Measurements from ENCODE around the gene CDSN.

The CDSN gene

DNA sequence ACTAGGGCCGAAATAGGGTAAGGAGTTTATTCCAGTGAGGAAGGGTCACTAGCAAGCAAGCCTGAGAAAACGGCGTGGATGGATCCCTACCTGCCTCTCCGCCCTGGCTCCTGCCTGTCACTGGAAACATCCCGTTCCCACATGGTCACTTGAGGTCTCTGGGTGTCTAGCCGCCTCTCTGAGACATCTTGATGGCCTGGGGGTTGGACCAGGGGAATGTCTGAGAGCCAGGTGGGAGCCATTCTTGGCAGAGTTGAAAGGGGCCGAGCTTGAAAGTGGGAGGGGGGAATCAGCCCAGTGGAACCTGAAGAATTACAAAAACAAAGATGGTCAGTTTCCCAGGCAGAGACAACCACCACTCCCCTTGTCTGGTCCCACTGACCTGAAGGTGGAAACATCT, 36.4 kb upstream of the CDSN start:
- TF ChIP-seq, protein P1, sequence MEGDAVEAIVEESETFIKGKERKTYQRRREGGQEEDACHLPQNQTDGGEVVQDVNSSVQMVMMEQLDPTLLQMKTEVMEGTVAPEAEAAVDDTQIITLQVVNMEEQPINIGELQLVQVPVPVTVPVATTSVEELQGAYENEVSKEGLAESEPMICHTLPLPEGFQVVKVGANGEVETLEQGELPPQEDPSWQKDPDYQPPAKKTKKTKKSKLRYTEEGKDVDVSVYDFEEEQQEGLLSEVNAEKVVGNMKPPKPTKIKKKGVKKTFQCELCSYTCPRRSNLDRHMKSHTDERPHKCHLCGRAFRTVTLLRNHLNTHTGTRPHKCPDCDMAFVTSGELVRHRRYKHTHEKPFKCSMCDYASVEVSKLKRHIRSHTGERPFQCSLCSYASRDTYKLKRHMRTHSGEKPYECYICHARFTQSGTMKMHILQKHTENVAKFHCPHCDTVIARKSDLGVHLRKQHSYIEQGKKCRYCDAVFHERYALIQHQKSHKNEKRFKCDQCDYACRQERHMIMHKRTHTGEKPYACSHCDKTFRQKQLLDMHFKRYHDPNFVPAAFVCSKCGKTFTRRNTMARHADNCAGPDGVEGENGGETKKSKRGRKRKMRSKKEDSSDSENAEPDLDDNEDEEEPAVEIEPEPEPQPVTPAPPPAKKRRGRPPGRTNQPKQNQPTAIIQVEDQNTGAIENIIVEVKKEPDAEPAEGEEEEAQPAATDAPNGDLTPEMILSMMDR (IDR thresholded peaks at IDR 0.05; ENCODE audit: low read depth, low read length, missing control alignments) = no peak
- no peak overlapping the region for H3K4me3 ChIP-seq (ENCODE audit: low read depth, low read length)
- in situ Hi-C loops (cut with HindIII; ENCODE audit: low sequenced_read_pairs) = no loop called here
- DNase-seq (ENCODE audit: low read depth) = no peak

DNA sequence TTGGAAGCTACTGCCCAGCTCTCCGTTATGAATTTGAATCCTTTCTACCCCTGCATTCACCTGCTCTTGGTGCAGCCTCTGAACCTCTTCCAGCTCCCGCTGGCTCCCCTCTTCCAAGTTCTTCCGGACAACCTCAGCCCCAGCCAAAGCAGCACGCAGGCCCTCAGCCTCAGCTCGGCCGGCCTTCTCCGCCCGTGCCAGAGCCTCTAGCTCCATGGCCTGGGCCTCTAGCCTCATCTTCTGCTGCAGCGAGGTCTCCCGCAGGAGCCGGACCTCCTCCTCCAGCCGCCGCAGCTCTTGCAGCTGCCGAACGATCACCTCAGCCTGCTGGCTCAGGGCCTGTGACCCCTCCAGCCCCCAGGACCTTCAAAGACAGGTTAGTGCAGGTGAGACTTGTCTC, 34.2 kb upstream of the CDSN start:
- H3K4me3 ChIP-seq (ENCODE audit: low read depth, low read length) = no peak overlapping the region
- in situ Hi-C loops (cut with HindIII; ENCODE audit: low sequenced_read_pairs) = no loop called here
- DNase-seq (ENCODE audit: low read depth) = no peak
- TF ChIP-seq, protein P1 (IDR thresholded peaks at IDR 0.05; ENCODE audit: low read depth, low read length, missing control alignments) = no peak

DNA sequence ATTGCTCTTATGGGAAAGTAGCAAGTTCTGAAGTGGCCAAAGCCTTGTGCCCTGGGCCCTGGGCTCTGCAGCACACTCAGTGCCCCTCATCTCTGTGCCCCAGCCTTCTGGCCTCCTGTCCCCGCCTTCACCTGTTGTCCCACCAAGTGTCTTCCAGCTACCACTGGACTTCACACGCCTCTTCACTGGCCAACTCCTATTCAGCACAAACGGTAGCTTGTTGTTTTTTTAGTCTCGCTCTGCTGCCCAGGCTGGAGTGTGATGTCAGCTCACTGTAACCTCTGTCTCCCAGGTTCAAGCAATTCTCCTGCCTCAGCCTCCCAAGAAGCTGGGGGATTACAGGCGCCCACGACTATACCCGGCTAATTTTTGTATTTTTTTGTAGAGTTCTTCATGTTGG, 32.5 kb upstream of the CDSN start:
- TF ChIP-seq, protein P1 (IDR thresholded peaks at IDR 0.05; ENCODE audit: low read depth, low read length, missing control alignments) = no peak
- in situ Hi-C loops (cut with HindIII; ENCODE audit: low sequenced_read_pairs) = no loop called here

DNA sequence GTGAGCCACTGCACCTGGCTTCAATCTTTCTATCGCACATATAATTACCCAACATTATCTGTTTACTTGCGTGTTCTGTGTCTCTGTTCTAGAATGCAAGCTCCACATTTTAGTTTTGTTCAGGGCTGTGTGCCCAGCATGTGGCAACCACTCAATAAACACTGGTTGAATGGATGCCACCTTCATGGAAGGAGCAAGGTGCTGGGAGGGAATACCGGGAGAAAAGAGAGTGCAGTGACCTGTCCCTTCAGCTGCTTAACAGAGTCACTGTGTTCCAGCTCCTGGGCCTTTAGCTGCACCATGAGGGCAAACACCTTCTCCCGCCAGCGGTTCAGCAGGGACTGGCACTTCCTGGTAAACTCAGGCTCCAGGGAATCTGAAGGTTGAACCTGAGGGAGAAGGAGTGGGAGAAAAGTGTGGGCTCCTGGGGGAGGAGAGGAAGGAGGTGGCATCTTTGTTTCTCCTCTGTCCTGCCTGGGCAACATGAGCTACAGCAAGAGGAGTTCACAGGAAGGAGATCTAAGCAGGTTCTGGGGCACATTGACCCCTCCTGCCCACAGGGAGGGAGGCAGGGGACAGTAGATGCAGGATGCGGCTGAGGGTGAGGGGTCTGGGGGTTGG, 29.7 kb upstream of the CDSN start:
- no peak overlapping the region for H3K4me3 ChIP-seq (ENCODE audit: low read depth, low read length)
- in situ Hi-C loops (cut with HindIII; ENCODE audit: low sequenced_read_pairs) = loop anchor here (5.0 kb wide), 1 partner anchor 38 kb away; the partner anchor contains the start of genes C6orf15 and PSORS1C1
- TF ChIP-seq, protein P1 (IDR thresholded peaks at IDR 0.05; ENCODE audit: low read depth, low read length, missing control alignments) = no peak
- no peak for DNase-seq (ENCODE audit: low read depth)

More for the DNA sequence above, 32.5 kb upstream of the CDSN start:
- H3K4me3 ChIP-seq (ENCODE audit: low read depth, low read length) = no peak overlapping the region
- DNase-seq (ENCODE audit: low read depth) = no peak

DNA sequence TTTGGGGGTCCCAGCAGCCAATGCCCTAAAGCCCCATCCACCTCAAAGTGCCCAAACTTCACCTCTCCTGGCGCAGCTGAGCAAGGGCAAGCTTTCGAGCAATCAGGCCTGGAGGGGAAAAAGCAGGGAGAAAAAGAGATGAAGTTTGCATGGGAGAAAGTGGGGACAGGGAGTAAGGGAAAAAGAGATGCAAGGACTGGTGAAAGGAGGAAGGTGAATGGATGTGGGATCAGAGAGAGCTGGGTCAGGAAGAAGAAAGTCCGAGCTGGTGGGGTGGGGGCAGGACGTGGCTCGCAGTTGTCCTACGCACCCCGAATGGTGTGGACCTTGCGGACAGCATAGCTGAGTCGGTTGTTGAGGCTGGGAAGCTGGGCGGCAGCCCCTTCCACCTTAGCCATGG, 25.1 kb upstream of the CDSN start:
- in situ Hi-C loops (cut with HindIII; ENCODE audit: low sequenced_read_pairs) = loop anchor here (5.0 kb wide), 1 partner anchor 33 kb away; the partner anchor contains the start of genes C6orf15 and PSORS1C1

DNA sequence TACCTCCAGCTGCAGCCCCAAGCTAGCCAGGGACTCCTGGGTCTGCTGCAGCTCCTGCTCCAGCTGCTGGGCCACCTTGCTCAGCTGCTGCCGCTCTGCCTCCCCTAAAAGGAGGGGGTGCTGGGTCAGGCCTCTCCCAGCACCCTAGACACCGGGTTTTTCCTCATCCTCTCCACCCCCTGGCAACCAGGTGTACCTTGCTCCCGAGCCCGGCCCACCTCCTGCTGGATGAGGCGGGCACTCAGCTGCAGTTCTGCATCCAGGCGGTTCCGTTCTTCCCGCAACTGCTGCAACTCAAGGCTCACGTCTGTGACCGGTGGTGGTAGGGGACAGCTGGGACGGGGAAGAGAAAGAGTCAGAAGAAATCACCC, 24.7 kb upstream of the CDSN start:
- H3K4me3 ChIP-seq (ENCODE audit: low read depth, low read length) = no peak overlapping the region
- in situ Hi-C loops (cut with HindIII; ENCODE audit: low sequenced_read_pairs) = loop anchor here (5.0 kb wide), 1 partner anchor 33 kb away; the partner anchor contains the start of genes C6orf15 and PSORS1C1
- TF ChIP-seq, protein P1 (IDR thresholded peaks at IDR 0.05; ENCODE audit: low read depth, low read length, missing control alignments) = no peak

More for the DNA sequence above, 25.1 kb upstream of the CDSN start:
- TF ChIP-seq, protein P1 (IDR thresholded peaks at IDR 0.05; ENCODE audit: low read depth, low read length, missing control alignments) = no peak
- DNase-seq (ENCODE audit: low read depth) = no peak
- H3K4me3 ChIP-seq (ENCODE audit: low read depth, low read length) = no peak overlapping the region

More for the DNA sequence above, 24.7 kb upstream of the CDSN start:
- no peak for DNase-seq (ENCODE audit: low read depth)

All from astrocyte of the cerebellum (primary cell).